DOHH2 (cell line): ENCODE results near the gene CENPP.

Source experiments
- CTCF ChIP-seq: fragments of 200-600 bp; sonication (generic); IDR thresholded peaks from one replicate; pipeline ENCODE4 v1.5.1; 2014; ENCODE audit warnings: antibody characterized with exemption, mild to moderate bottlenecking, low read depth, low read length; ENCODE audit not compliant: poor library complexity, severe bottlenecking
- EZH2phosphoT487 ChIP-seq: fragments of 200-600 bp; sonication (generic); IDR thresholded peaks from 2 replicates; pipeline ENCODE4 v1.6.1; 2017; ENCODE audit warnings: borderline replicate concordance, mild to moderate bottlenecking, antibody characterized with exemption, low read length, moderate library complexity, mixed read lengths

DNA sequence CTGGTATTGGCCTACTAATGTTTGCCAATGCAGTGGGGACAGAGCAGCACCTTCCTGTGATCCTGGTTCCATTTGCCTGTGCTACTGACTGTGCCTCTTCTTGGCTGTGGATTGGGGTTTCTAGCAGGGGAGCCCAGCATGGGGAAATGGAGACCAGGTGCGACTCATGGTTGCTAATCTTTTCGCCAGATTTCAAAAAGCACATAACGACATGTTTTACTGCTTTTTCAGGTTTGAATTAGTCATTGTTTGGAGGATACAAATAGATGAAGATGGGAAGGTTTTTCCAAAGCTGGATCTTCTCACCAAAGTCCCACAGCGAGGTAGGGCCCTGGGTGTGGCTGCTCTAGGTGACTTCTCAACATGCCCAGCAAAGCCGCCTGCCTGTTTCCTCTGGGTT is 286.5 kb downstream of the CENPP start:
- TF ChIP-seq CTCF: no peak
- no peak for TF ChIP-seq EZH2phosphoT487
